H1 (cell line): Measurements from ENCODE around the gene PIK3CA. TPM values are rescaled to one million over a fixed set of nuclear protein-coding genes. Genes with fewer than 3 reads are reported as not detected.

Experiments used
- ASH2L ChIP-seq: fragments of 200-600, 300-600 bp; sonication (generic); IDR thresholded peaks from one replicate; pipeline ENCODE4 v1.7.1; 2017; ENCODE audit warnings: low read length
- BACH1 ChIP-seq: IDR thresholded peaks from 2 replicates; pipeline ENCODE4 v1.6.1; 2012; ENCODE audit warnings: low read length, improper control_type of control experiment
- CTBP2 ChIP-seq: IDR thresholded peaks from 2 replicates; pipeline ENCODE4 v1.7.0; 2011; ENCODE audit warnings: borderline replicate concordance, mild to moderate bottlenecking, moderate library complexity, mixed read lengths, low read length; ENCODE audit not compliant: insufficient read depth, insufficient read length
- EGR1 ChIP-seq: IDR thresholded peaks from 2 replicates; pipeline ENCODE4 v1.6.1; 2011; ENCODE audit warnings: low read depth, low read length, borderline replicate concordance
- GTF2F1 ChIP-seq: IDR thresholded peaks from 2 replicates; pipeline ENCODE4 v1.6.1; 2012; ENCODE audit warnings: low read depth, low read length, improper control_type of control experiment, borderline replicate concordance
- RFX5 ChIP-seq: IDR thresholded peaks from 2 replicates; pipeline ENCODE4 v1.6.1; 2011; ENCODE audit warnings: low read depth, low read length, improper control_type of control experiment, borderline replicate concordance
- RXRA ChIP-seq: IDR thresholded peaks from 2 replicates; pipeline ENCODE4 v1.6.1; 2011; ENCODE audit warnings: low read depth, mild to moderate bottlenecking, low read length, moderate library complexity; ENCODE audit not compliant: insufficient read depth
- SUZ12 ChIP-seq: fragments of 200-600 bp; sonication (generic); IDR thresholded peaks from 2 replicates; pipeline ENCODE4 v1.6.1; 2012; ENCODE audit warnings: mild to moderate bottlenecking, inconsistent platforms, low read length, moderate library complexity, mixed read lengths
- polyA plus RNA-seq, 7 experiments: library from polyadenylated mRNA; depleted of rRNA in 3 of 7; stranded (reverse) in 5 of 7; unstranded in 2 of 7; fragments of >200 nt in 5 of 7; fragments of 200-250 nt in 2 of 7; gene quantifications; 1 replicate in 5 of 7; 2 replicates in 1 of 7; 4 replicates in 1 of 7; pipeline versions ENCODE4 v1.2.1 to v1.2.3, GENCODE V29; 2011 to 2013; ENCODE audit warnings: missing spikeins in 2 of 7, mixed read lengths in 2 of 7
- total RNA-seq: library from RNA; stranded (reverse); fragmentation: NEBNext Ultra II Directional; extraction: Animal tissue kit (Norgen Biotek cat#: 25700); gene quantifications from 2 replicates; pipeline ENCODE4 v1.2.1, GENCODE V29; 2021

Gene PIK3CA
- total and polyA plus RNA-seq, 2 of the 8 experiments (the other 6 are each of a cell fraction or from before 2014, with no cell fraction given), result 1.6 to 11.3 TPM

GRCh38 chr3:179172546-179172945, 24.4 kb downstream of the PIK3CA start (continued):
- TF ChIP-seq BACH1 (no peak), GTF2F1 (no peak), ASH2L (no peak), EGR1 (no peak), CTBP2 (no peak), RXRA (no peak), SUZ12 (no peak), RFX5 (no peak)
